GM12872 (cell line): ENCODE measurements around the gene PCID2.

ENCODE experiments used
- CTCF ChIP-seq: IDR thresholded peaks from 3 replicates; pipeline ENCODE4 v1.5.1; 2011; ENCODE audit warnings: low read depth, mild to moderate bottlenecking, low read length, moderate library complexity; ENCODE audit not compliant: insufficient read depth

The PCID2 gene

GRCh38 chr13:113129921-113130750, 78.3 kb downstream of the PCID2 start:
- no peak for TF ChIP-seq CTCF

GRCh38 chr13:113129480-113129879, 79.0 kb downstream of the PCID2 start:
- no peak for TF ChIP-seq CTCF
